DMS53 (cell line): ENCODE data around the gene SKAP1.

Experiments used
- DNase-seq: peaks from one replicate; lab custom pipeline; 2025; lab: John Stamatoyannopoulos, UW

Gene SKAP1

GRCh38 chr17:48174833-48175523 lies 255.0 kb downstream of the SKAP1 start:
- DNase-seq = peak; percentile 62

- no peak for DNase-seq
Measured at GRCh38 chr17:48173191-48173984, 256.6 kb downstream of the SKAP1 start.

GRCh38 chr17:48169926-48170325 lies 260.1 kb downstream of the SKAP1 start:
- DNase-seq = no peak

- peak; percentile 26 for DNase-seq
Measured at GRCh38 chr17:48163809-48164208, 266.2 kb downstream of the SKAP1 start.

GRCh38 chr17:48162946-48163506 lies 267.0 kb downstream of the SKAP1 start:
- peak; percentile 79 for DNase-seq

- peak; percentile 90 for DNase-seq
Measured at GRCh38 chr17:48162306-48162934, 267.6 kb downstream of the SKAP1 start.

- peak; percentile 35 for DNase-seq
Measured at GRCh38 chr17:48161127-48161905, 268.7 kb downstream of the SKAP1 start.

GRCh38 chr17:48160177-48161081 lies 269.6 kb downstream of the SKAP1 start:
- peak; percentile 99 for DNase-seq

GRCh38 chr17:48159232-48159631 lies 270.8 kb downstream of the SKAP1 start:
- DNase-seq = peak; percentile 70

- DNase-seq = peak; percentile 21
Measured at GRCh38 chr17:48155889-48156611, 274.0 kb downstream of the SKAP1 start.

- peak; percentile 99 for DNase-seq
Measured at GRCh38 chr17:48153691-48154358, 276.2 kb downstream of the SKAP1 start.

GRCh38 chr17:48152289-48152688 lies 277.7 kb downstream of the SKAP1 start:
- DNase-seq = no peak

GRCh38 chr17:48151220-48151619 lies 278.8 kb downstream of the SKAP1 start:
- DNase-seq = no peak

GRCh38 chr17:48150597-48151001 lies 279.4 kb downstream of the SKAP1 start:
- DNase-seq = no peak

- no peak for DNase-seq
Measured at GRCh38 chr17:48149787-48150463, 280.1 kb downstream of the SKAP1 start.

- peak; percentile 41 for DNase-seq
Measured at GRCh38 chr17:48148854-48149786, 280.9 kb downstream of the SKAP1 start.

- DNase-seq = no peak
Measured at GRCh38 chr17:48148029-48148770, 281.8 kb downstream of the SKAP1 start.
